ENCODE measurements around the gene OR9A2. TPM values are rescaled to one million over a fixed set of nuclear protein-coding genes. Genes with fewer than 3 reads are reported as not detected.

The OR9A2 gene
- total RNA-seq, result under 1 TPM in 1 of 2 experiments, not detected in 1; 0.30 TPM

GRCh38 chr7:143027032-143027431 is at the start of gene OR9A2:
OR9A2 (minus strand) TSS chr7:143027132; CDS start chr7:143027132, 0 bp downstream.
- Mint-ChIP-seq H3K4me1 (peaks cover 8% of the 10 kb centered on the region), H3K36me3 (no peaks in the 10 kb centered on the region), H3K27me3 (peaks cover 9% of the 10 kb centered on the region), H3K9me3 (no peaks in the 10 kb centered on the region), H3K27ac (no peak within 1 kb of the TSS), H3K4me3 (no peak within 1 kb of the TSS)
- DNase-seq, result no peak
- POLR2A ChIA-PET, result no interaction called here
- ATAC-seq (ENCODE audit: low read depth), result no peak

- no peak for ATAC-seq (ENCODE audit: low read depth)
- Mint-ChIP-seq H3K27me3 (peaks cover 11% of the 10 kb centered on the region), H3K4me1 (no peaks in the 10 kb centered on the region), H3K36me3 (no peaks in the 10 kb centered on the region), H3K9me3 (peaks cover 3% of the 10 kb centered on the region), H3K4me3 (no peak overlapping the region), H3K27ac (no peak overlapping the region)
- no peak for DNase-seq
- POLR2A ChIA-PET, result no interaction called here
Measured at GRCh38 chr7:143074141-143074540, 47.2 kb upstream of the OR9A2 start.

- peaks cover under 1% of the 10 kb centered on the region for H3K9me3 Mint-ChIP-seq
- ATAC-seq (ENCODE audit: low read depth) (no peak), DNase-seq (no peak)
- H3K4me3 Mint-ChIP-seq, result no peak overlapping the region
- no peaks in the 10 kb centered on the region for H3K4me1 Mint-ChIP-seq
- POLR2A ChIA-PET, result no interaction called here
- no peak overlapping the region for H3K27ac Mint-ChIP-seq
- no peaks in the 10 kb centered on the region for H3K36me3 Mint-ChIP-seq
- H3K27me3 Mint-ChIP-seq, result peaks cover 14% of the 10 kb centered on the region
Measured at GRCh38 chr7:143073556-143073955, 46.6 kb upstream of the OR9A2 start.

- no peaks in the 10 kb centered on the region for H3K36me3 Mint-ChIP-seq
- no peak overlapping the region for H3K4me3 Mint-ChIP-seq
- no peaks in the 10 kb centered on the region for H3K9me3 Mint-ChIP-seq
- H3K27me3 Mint-ChIP-seq, result peaks cover 8% of the 10 kb centered on the region
- H3K27ac Mint-ChIP-seq, result no peak overlapping the region
- POLR2A ChIA-PET, result no interaction called here
- ATAC-seq (ENCODE audit: low read depth) (no peak), DNase-seq (no peak)
- no peaks in the 10 kb centered on the region for H3K4me1 Mint-ChIP-seq
Measured at GRCh38 chr7:143069912-143070500, 43.1 kb upstream of the OR9A2 start.

GRCh38 chr7:143068446-143068845 is 41.5 kb upstream of the OR9A2 start:
- ATAC-seq (ENCODE audit: low read depth), result no peak
- no peak overlapping the region for H3K4me3 Mint-ChIP-seq
- no peaks in the 10 kb centered on the region for H3K36me3 Mint-ChIP-seq
- POLR2A ChIA-PET, result no interaction called here
- H3K9me3 Mint-ChIP-seq, result no peaks in the 10 kb centered on the region
- H3K27ac Mint-ChIP-seq, result no peak overlapping the region
- DNase-seq, result no peak
- H3K4me1 Mint-ChIP-seq, result no peaks in the 10 kb centered on the region
- peaks cover 6% of the 10 kb centered on the region for H3K27me3 Mint-ChIP-seq

GRCh38 chr7:143063741-143064140 is 36.8 kb upstream of the OR9A2 start:
- ATAC-seq (ENCODE audit: low read depth) (no peak), DNase-seq (no peak)
- Mint-ChIP-seq H3K36me3 (no peaks in the 10 kb centered on the region), H3K27me3 (no peaks in the 10 kb centered on the region), H3K9me3 (no peaks in the 10 kb centered on the region), H3K27ac (no peak overlapping the region), H3K4me3 (no peak overlapping the region), H3K4me1 (no peaks in the 10 kb centered on the region)
- POLR2A ChIA-PET, result no interaction called here

- Mint-ChIP-seq H3K4me1 (no peaks in the 10 kb centered on the region), H3K36me3 (no peaks in the 10 kb centered on the region), H3K27me3 (no peaks in the 10 kb centered on the region), H3K9me3 (no peaks in the 10 kb centered on the region), H3K27ac (no peak overlapping the region), H3K4me3 (no peak overlapping the region)
- no peak for DNase-seq
- POLR2A ChIA-PET, result no interaction called here
- no peak for ATAC-seq (ENCODE audit: low read depth)
Measured at GRCh38 chr7:143055754-143056153, 28.8 kb upstream of the OR9A2 start.

GRCh38 chr7:143054621-143055020 is 27.7 kb upstream of the OR9A2 start:
- POLR2A ChIA-PET, result no interaction called here
- Mint-ChIP-seq H3K27ac (no peak overlapping the region), H3K27me3 (no peaks in the 10 kb centered on the region), H3K4me1 (no peaks in the 10 kb centered on the region), H3K9me3 (no peaks in the 10 kb centered on the region), H3K4me3 (no peak overlapping the region), H3K36me3 (no peaks in the 10 kb centered on the region)
- DNase-seq (no peak), ATAC-seq (ENCODE audit: low read depth) (no peak)

GRCh38 chr7:143052041-143052440 is 25.1 kb upstream of the OR9A2 start, which contains the start of gene OR6V1:
OR6V1 (plus strand) TSS chr7:143052341; CDS start chr7:143052341, 0 bp downstream.
- Mint-ChIP-seq H3K27ac (no peak within 1 kb of the TSS), H3K9me3 (no peaks in the 10 kb centered on the region), H3K4me1 (no peaks in the 10 kb centered on the region), H3K36me3 (no peaks in the 10 kb centered on the region), H3K27me3 (peaks cover 2% of the 10 kb centered on the region), H3K4me3 (no peak within 1 kb of the TSS)
- DNase-seq (no peak), ATAC-seq (ENCODE audit: low read depth) (no peak)
- POLR2A ChIA-PET, result no interaction called here

GRCh38 chr7:143050931-143051330 is 24.0 kb upstream of the OR9A2 start:
- DNase-seq, result no peak
- no peak overlapping the region for H3K27ac Mint-ChIP-seq
- no peaks in the 10 kb centered on the region for H3K36me3 Mint-ChIP-seq
- no peaks in the 10 kb centered on the region for H3K9me3 Mint-ChIP-seq
- no peak overlapping the region for H3K4me3 Mint-ChIP-seq
- no peaks in the 10 kb centered on the region for H3K4me1 Mint-ChIP-seq
- ATAC-seq (ENCODE audit: low read depth), result no peak
- POLR2A ChIA-PET, result no interaction called here
- H3K27me3 Mint-ChIP-seq, result peaks cover 3% of the 10 kb centered on the region

GRCh38 chr7:143049362-143049761 is 22.4 kb upstream of the OR9A2 start:
- Mint-ChIP-seq H3K27ac (no peak overlapping the region), H3K4me1 (no peaks in the 10 kb centered on the region), H3K4me3 (no peak overlapping the region), H3K27me3 (peaks cover 3% of the 10 kb centered on the region), H3K36me3 (no peaks in the 10 kb centered on the region), H3K9me3 (no peaks in the 10 kb centered on the region)
- POLR2A ChIA-PET, result no interaction called here
- ATAC-seq (ENCODE audit: low read depth) (no peak), DNase-seq (no peak)

GRCh38 chr7:143048827-143049226 is 21.9 kb upstream of the OR9A2 start:
- no peak overlapping the region for H3K27ac Mint-ChIP-seq
- DNase-seq (no peak), ATAC-seq (ENCODE audit: low read depth) (no peak)
- no peaks in the 10 kb centered on the region for H3K4me1 Mint-ChIP-seq
- H3K27me3 Mint-ChIP-seq, result peaks cover 6% of the 10 kb centered on the region
- no peaks in the 10 kb centered on the region for H3K36me3 Mint-ChIP-seq
- POLR2A ChIA-PET, result no interaction called here
- H3K9me3 Mint-ChIP-seq, result no peaks in the 10 kb centered on the region
- H3K4me3 Mint-ChIP-seq, result no peak overlapping the region

GRCh38 chr7:143047326-143047725 is 20.4 kb upstream of the OR9A2 start:
- DNase-seq (no peak), ATAC-seq (ENCODE audit: low read depth) (no peak)
- Mint-ChIP-seq H3K27ac (no peak overlapping the region), H3K4me1 (no peaks in the 10 kb centered on the region), H3K4me3 (no peak overlapping the region), H3K9me3 (no peaks in the 10 kb centered on the region), H3K36me3 (no peaks in the 10 kb centered on the region), H3K27me3 (peaks cover 8% of the 10 kb centered on the region)
- POLR2A ChIA-PET, result interaction anchor here (0.8 kb wide), 1 partner anchor 185 kb away, joined by 3 read pairs; no protein-coding TSS in a partner anchor

- H3K27ac Mint-ChIP-seq, result no peak overlapping the region
- H3K27me3 Mint-ChIP-seq, result peaks cover 8% of the 10 kb centered on the region
- no peaks in the 10 kb centered on the region for H3K9me3 Mint-ChIP-seq
- H3K4me1 Mint-ChIP-seq, result no peaks in the 10 kb centered on the region
- POLR2A ChIA-PET, result interaction anchor here (0.8 kb wide), 1 partner anchor 186 kb away, joined by 3 read pairs; no protein-coding TSS in a partner anchor
- ATAC-seq (ENCODE audit: low read depth) (no peak), DNase-seq (no peak)
- no peaks in the 10 kb centered on the region for H3K36me3 Mint-ChIP-seq
- H3K4me3 Mint-ChIP-seq, result no peak overlapping the region
Measured at GRCh38 chr7:143046426-143046851, 19.5 kb upstream of the OR9A2 start.
